K562 (cell line): ENCODE measurements around the gene SS18L1. TPM values are rescaled to one million over a fixed set of nuclear protein-coding genes. Genes with fewer than 3 reads are reported as not detected.

Experiments used
- CREBBP ChIP-seq: IDR thresholded peaks from one replicate; pipeline ENCODE4 v1.6.1; 2012; ENCODE audit warnings: low read depth, mild to moderate bottlenecking, control low read depth, inconsistent platforms, low read length
- ELF2 ChIP-seq: fragments of 250-450 bp; sonication (Bioruptor Pico); IDR thresholded peaks from 2 replicates; pipeline ENCODE4 v1.5.0; 2021; ENCODE audit warnings: mild to moderate bottlenecking
- ETS2 ChIP-seq: IDR thresholded peaks from 2 replicates; pipeline ENCODE4 v1.6.1; 2016; ENCODE audit warnings: borderline replicate concordance, missing genetic modification characterization, mild to moderate bottlenecking, moderate library complexity, missing compliant biosample characterization; ENCODE audit not compliant: poor library complexity, severe bottlenecking
- FOXP1 ChIP-seq: sonication (generic); formaldehyde crosslinking; IDR thresholded peaks from 2 replicates; pipeline ENCODE4 v1.8.0; 2022; ENCODE audit warnings: mild to moderate bottlenecking, missing genetic modification reagents
- MTA3 ChIP-seq: fragments of 450-650 bp; formaldehyde crosslinking; IDR thresholded peaks from 2 replicates; pipeline ENCODE4 v1.6.1; 2017; ENCODE audit warnings: mild to moderate bottlenecking, borderline replicate concordance
- NBN ChIP-seq: fragments of 450-650 bp; IDR thresholded peaks from 2 replicates; pipeline ENCODE4 v1.6.1; 2016; ENCODE audit warnings: low read depth, mild to moderate bottlenecking
- PHB2 ChIP-seq: fragments of 450-650 bp; IDR thresholded peaks from 2 replicates; pipeline ENCODE4 v1.6.1; 2017; ENCODE audit warnings: low read depth
- RBBP5 ChIP-seq: fragments of 200-600 bp; sonication (generic); IDR thresholded peaks from 2 replicates; pipeline ENCODE4 v1.6.1; 2012; ENCODE audit warnings: borderline replicate concordance, mild to moderate bottlenecking, low read length, control low read depth, inconsistent platforms; ENCODE audit not compliant: insufficient read depth, poor library complexity, severe bottlenecking
- ZNF79 ChIP-seq: fragments of 250-450 bp; sonication (Bioruptor Pico); IDR thresholded peaks from 2 replicates; pipeline ENCODE4 v1.4.0; 2020; ENCODE audit warnings: low read depth, mild to moderate bottlenecking, moderate library complexity
- polyA plus RNA-seq, 8 experiments: library from polyadenylated mRNA; depleted of rRNA in 4 of 8; stranded (reverse) in 5 of 8; unstranded in 3 of 8; fragments of >200 nt; fragmentation: Nextera tagmentation in 2 of 8; fragmentation: Illumina TruSeq in 1 of 8; extraction: Ambion mirVana in 2 of 8; extraction: Trizol in 1 of 8; gene quantifications; 2 replicates each; pipeline versions ENCODE4 v1.2.1 to v1.2.3, GENCODE V29; 2011 to 2014; ENCODE audit warnings: inconsistent platforms in 1 of 8, missing spikeins in 1 of 8
- total RNA-seq, 7 experiments: library from RNA; depleted of rRNA in 6 of 7; stranded (reverse); fragments of >200 nt in 6 of 7; fragmentation: Illumina TruSeq in 2 of 7; extraction: Trizol in 2 of 7; gene quantifications; 2 replicates each; pipeline versions ENCODE4 v1.2.1 to v1.2.3, GENCODE V29; 2011 to 2021; ENCODE audit warnings: low replicate concordance in 1 of 7
- TF ChIP-seq, protein P1 (sequence below): fragments of 450-650 bp; formaldehyde crosslinking; IDR thresholded peaks from 2 replicates; pipeline ENCODE4 v1.4.0; 2022; ENCODE audit warnings: missing genetic modification characterization
- TF ChIP-seq, protein P2 (sequence below): fragments of 250-450 bp; sonication (Bioruptor Pico); IDR thresholded peaks from 2 replicates; pipeline ENCODE4 v1.9.0; 2021; ENCODE audit warnings: mild to moderate bottlenecking, inconsistent platforms
- TF ChIP-seq, protein P3 (sequence below): sonication (generic); IDR thresholded peaks from 2 replicates; pipeline ENCODE4 v1.6.1; 2016
- TF ChIP-seq, protein P4 (sequence below): fragments of 250-450 bp; sonication (Bioruptor Pico); IDR thresholded peaks from 2 replicates; pipeline ENCODE4 v1.8.0; 2021; ENCODE audit warnings: mild to moderate bottlenecking, moderate library complexity
- TF ChIP-seq, protein P5 (sequence below), 3 experiments: fragments of 200-800 bp in 1 of 3; sonication (Bioruptor generic) in 1 of 3; sonication (generic) in 1 of 3; formaldehyde crosslinking in 1 of 3; IDR thresholded peaks; 2 replicates each; pipeline versions ENCODE4 v1.6.1 to v1.8.0; 2016 to 2022; ENCODE audit warnings: mild to moderate bottlenecking in 2 of 3, missing compliant biosample characterization in 2 of 3, missing genetic modification characterization in 2 of 3, missing genetic modification reagents in 1 of 3

The SS18L1 gene
- total and polyA plus RNA-seq, 9 of the 15 experiments (the other 6 are each of a cell fraction or from before 2014, with no cell fraction given), result 2.7 to 28.3 (median 15.1) TPM

DNA sequence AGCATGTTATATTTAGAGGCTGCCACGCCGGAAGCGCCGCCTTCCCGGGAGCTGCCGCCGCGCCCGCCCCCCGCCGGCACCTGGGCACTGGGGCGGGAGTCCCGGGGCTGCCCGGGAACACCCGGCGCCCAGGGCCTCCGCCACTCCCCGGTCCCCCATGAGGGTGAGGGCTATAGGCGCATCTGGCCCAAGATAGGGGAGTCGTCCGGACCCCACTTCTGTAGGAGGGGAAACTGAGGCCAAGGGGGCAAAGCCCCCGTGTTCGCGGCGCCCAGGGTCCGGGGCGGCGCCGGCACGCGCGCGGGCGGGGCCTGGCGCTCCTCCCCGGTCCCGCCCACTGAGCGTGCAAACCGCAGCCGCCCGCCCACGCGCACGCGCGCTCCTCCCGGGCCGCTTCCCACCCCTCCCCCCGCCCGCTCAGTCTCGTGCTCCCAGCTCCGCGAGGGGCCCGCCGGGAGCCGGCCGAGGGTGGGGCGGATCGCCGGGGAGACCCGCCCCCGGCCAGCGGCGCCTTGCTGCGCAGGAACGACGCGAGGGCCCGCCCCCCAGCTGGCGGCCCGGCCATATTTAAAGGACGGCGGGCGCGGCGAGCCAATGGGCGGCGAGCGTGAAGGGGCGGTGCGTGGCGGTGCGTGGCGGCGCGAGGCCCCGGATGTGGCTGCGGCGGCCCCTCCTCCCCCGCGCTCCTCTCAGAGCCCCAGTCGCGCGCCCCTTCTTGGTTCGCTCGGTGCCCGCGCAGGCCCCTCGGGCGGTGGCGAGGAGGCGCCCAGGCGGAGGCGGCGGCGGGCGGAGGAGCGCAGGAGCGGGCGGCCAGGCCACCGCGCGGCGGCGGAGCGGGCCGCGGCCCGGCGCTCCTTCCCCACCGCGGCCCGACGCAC is 21.6 kb upstream of the SS18L1 start, which contains the start of gene LSM14B (continued):
- TF ChIP-seq, protein P1, sequence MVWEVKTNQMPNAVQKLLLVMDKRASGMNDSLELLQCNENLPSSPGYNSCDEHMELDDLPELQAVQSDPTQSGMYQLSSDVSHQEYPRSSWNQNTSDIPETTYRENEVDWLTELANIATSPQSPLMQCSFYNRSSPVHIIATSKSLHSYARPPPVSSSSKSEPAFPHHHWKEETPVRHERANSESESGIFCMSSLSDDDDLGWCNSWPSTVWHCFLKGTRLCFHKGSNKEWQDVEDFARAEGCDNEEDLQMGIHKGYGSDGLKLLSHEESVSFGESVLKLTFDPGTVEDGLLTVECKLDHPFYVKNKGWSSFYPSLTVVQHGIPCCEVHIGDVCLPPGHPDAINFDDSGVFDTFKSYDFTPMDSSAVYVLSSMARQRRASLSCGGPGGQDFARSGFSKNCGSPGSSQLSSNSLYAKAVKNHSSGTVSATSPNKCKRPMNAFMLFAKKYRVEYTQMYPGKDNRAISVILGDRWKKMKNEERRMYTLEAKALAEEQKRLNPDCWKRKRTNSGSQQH (CRISPR knock-in tag), result no peak
- TF ChIP-seq ETS2 (tag) (no peak), RBBP5 (no peak), ELF2 (CRISPR knock-in tag) (no peak), NBN (no peak), ZNF79 (CRISPR knock-in tag) (no peak), PHB2 (no peak), MTA3 (peak; percentile 81; the same call in 1 of the 2 replicates), CREBBP (no peak), FOXP1 (CRISPR knock-in tag) (no peak)
- TF ChIP-seq, protein P2, sequence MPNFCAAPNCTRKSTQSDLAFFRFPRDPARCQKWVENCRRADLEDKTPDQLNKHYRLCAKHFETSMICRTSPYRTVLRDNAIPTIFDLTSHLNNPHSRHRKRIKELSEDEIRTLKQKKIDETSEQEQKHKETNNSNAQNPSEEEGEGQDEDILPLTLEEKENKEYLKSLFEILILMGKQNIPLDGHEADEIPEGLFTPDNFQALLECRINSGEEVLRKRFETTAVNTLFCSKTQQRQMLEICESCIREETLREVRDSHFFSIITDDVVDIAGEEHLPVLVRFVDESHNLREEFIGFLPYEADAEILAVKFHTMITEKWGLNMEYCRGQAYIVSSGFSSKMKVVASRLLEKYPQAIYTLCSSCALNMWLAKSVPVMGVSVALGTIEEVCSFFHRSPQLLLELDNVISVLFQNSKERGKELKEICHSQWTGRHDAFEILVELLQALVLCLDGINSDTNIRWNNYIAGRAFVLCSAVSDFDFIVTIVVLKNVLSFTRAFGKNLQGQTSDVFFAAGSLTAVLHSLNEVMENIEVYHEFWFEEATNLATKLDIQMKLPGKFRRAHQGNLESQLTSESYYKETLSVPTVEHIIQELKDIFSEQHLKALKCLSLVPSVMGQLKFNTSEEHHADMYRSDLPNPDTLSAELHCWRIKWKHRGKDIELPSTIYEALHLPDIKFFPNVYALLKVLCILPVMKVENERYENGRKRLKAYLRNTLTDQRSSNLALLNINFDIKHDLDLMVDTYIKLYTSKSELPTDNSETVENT (CRISPR knock-in tag), result no peak
- TF ChIP-seq, protein P3, sequence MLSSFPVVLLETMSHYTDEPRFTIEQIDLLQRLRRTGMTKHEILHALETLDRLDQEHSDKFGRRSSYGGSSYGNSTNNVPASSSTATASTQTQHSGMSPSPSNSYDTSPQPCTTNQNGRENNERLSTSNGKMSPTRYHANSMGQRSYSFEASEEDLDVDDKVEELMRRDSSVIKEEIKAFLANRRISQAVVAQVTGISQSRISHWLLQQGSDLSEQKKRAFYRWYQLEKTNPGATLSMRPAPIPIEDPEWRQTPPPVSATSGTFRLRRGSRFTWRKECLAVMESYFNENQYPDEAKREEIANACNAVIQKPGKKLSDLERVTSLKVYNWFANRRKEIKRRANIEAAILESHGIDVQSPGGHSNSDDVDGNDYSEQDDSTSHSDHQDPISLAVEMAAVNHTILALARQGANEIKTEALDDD, result no peak
- TF ChIP-seq, protein P4, sequence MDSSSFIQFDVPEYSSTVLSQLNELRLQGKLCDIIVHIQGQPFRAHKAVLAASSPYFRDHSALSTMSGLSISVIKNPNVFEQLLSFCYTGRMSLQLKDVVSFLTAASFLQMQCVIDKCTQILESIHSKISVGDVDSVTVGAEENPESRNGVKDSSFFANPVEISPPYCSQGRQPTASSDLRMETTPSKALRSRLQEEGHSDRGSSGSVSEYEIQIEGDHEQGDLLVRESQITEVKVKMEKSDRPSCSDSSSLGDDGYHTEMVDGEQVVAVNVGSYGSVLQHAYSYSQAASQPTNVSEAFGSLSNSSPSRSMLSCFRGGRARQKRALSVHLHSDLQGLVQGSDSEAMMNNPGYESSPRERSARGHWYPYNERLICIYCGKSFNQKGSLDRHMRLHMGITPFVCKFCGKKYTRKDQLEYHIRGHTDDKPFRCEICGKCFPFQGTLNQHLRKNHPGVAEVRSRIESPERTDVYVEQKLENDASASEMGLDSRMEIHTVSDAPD (CRISPR knock-in tag), result no peak
- TF ChIP-seq, protein P5, sequence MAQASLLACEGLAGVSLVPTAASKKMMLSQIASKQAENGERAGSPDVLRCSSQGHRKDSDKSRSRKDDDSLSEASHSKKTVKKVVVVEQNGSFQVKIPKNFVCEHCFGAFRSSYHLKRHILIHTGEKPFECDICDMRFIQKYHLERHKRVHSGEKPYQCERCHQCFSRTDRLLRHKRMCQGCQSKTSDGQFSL (CRISPR knock-in tag; IDR thresholded peaks at IDR 0.05), result no peak
- TF ChIP-seq, protein P5 (tag; IDR thresholded peaks at IDR 0.05), result 0 out of 4 replicates have a peak, but pooled peaks of 1 of the 2 experiments have one; percentile 30
